ENCODE measurements around the gene CCR6. TPM values are rescaled to one million over a fixed set of nuclear protein-coding genes. Genes with fewer than 3 reads are reported as not detected.
"Not testable (repeated sequence)": the region's sequence is repeated elsewhere in the genome, so short reads cannot be mapped to it uniquely, and the experiment has no call there.

CCR6 gene
- polyA plus RNA-seq (2014; cell fraction: cytosol; rRNA removed), result 0.35 and 1.0 TPM in 2 replicates
- not detected in 2 replicates for polyA plus RNA-seq (2014; cell fraction: nucleus; rRNA removed)

GRCh38 chr6:167122827-167123657 is at the start of gene CCR6:
CCR6 (plus strand) TSS chr6:167123096; CDS start chr6:167136135, 13,039 bp downstream.
- DNase-seq (ENCODE audit: low spot score), result no peak

- DNase-seq (ENCODE audit: low spot score), result no peak
Observed at GRCh38 chr6:167073679-167074274, 49.1 kb upstream of the CCR6 start.

GRCh38 chr6:167077241-167077932 is 45.5 kb upstream of the CCR6 start:
- peak; percentile 53 for DNase-seq (ENCODE audit: low spot score)

- no peak for DNase-seq (ENCODE audit: low spot score)
Observed at GRCh38 chr6:167078745-167079144, 44.2 kb upstream of the CCR6 start.

GRCh38 chr6:167079853-167080297 is 43.0 kb upstream of the CCR6 start:
- DNase-seq (ENCODE audit: low spot score), result no peak

GRCh38 chr6:167087857-167088354 is 35.0 kb upstream of the CCR6 start:
- DNase-seq (ENCODE audit: low spot score), result no peak

- DNase-seq (ENCODE audit: low spot score), result not testable (repeated sequence)
Observed at GRCh38 chr6:167088741-167089140, 34.2 kb upstream of the CCR6 start.

GRCh38 chr6:167089243-167090142 is 33.4 kb upstream of the CCR6 start:
- no peak for DNase-seq (ENCODE audit: low spot score)

GRCh38 chr6:167090171-167090570 is 32.7 kb upstream of the CCR6 start:
- DNase-seq (ENCODE audit: low spot score), result no peak

GRCh38 chr6:167091026-167091804 is 31.7 kb upstream of the CCR6 start:
- DNase-seq (ENCODE audit: low spot score), result no peak

GRCh38 chr6:167091805-167092107 is 31.1 kb upstream of the CCR6 start:
- no peak for DNase-seq (ENCODE audit: low spot score)

GRCh38 chr6:167092672-167093339 is 30.1 kb upstream of the CCR6 start:
- DNase-seq (ENCODE audit: low spot score), result no peak

- no peak for DNase-seq (ENCODE audit: low spot score)
Observed at GRCh38 chr6:167093406-167093921, 29.4 kb upstream of the CCR6 start.

GRCh38 chr6:167093922-167094432 is 28.9 kb upstream of the CCR6 start:
- no peak for DNase-seq (ENCODE audit: low spot score)

- DNase-seq (ENCODE audit: low spot score), result no peak
Observed at GRCh38 chr6:167094436-167094819, 28.5 kb upstream of the CCR6 start.

- no peak for DNase-seq (ENCODE audit: low spot score)
Observed at GRCh38 chr6:167094820-167095637, 27.9 kb upstream of the CCR6 start.

GRCh38 chr6:167095888-167096287 is 27.0 kb upstream of the CCR6 start:
- no peak for DNase-seq (ENCODE audit: low spot score)

- DNase-seq (ENCODE audit: low spot score), result no peak
Observed at GRCh38 chr6:167096991-167097390, 25.9 kb upstream of the CCR6 start.

Measured in SK-N-DZ (cell line).